Lower leg skin (tissue), 4 donors: ENCODE data around the gene SLC35F3. TPM values are rescaled to one million over a fixed set of nuclear protein-coding genes. Genes with fewer than 3 reads are reported as not detected.

ENCODE experiments used
- DNase-seq, 2 donors: peaks; one replicate each; pipeline ENCODE4 v3.0.0-alpha.2; 2019; ENCODE audit warnings: low spot score in 2 of 2
- H3K4me3 ChIP-seq: fragments of 200-600 bp; sonication (generic); 2 replicates; pipeline ENCODE4 v1.5.1; 2017; ENCODE audit warnings: mild to moderate bottlenecking, low read depth; ENCODE audit not compliant: poor library complexity, severe bottlenecking
- CTCF ChIP-seq, 3 donors: fragments of 450-650 bp; IDR thresholded peaks; one replicate each; pipeline ENCODE4 v1.5.1; 2016; ENCODE audit warnings: antibody characterized with exemption in 3 of 3, mild to moderate bottlenecking in 3 of 3, moderate library complexity in 2 of 3
- POLR2A ChIP-seq, 2 donors: fragments of 450-650 bp; IDR thresholded peaks; one replicate each; pipeline ENCODE4 v1.6.1; 2016 to 2017; ENCODE audit warnings: antibody characterized with exemption in 2 of 2, mild to moderate bottlenecking in 1 of 2, moderate library complexity in 1 of 2
- WGBS, 2 donors: methylation state at CpG; one replicate each; pipeline ENCODE4 v1.1.5; 2018; 5-methylcytosine and 5-hydroxymethylcytosine counted together
- intact Hi-C: fragments of 100-400 bp; cut with DNase I; formaldehyde crosslinking; loops from one replicate; pipeline ENCODE4 v1.15.0; 2023; ENCODE audit warnings: low total_unique reads
- total RNA-seq, 4 donors: library from RNA; depleted of rRNA; stranded (reverse); fragments of >200 nt; gene quantifications; one replicate each; pipeline ENCODE4 v1.1.0, GENCODE V29; 2016

The SLC35F3 gene
- total RNA-seq, 4 donors from 2014 or later, result 0.42 to 0.83 (median 0.64) TPM

- intact Hi-C loops, result no loop called here
- 38 to 40% methylated on average over 7 of the region's 7 CpGs for WGBS, 2 donors
- no peak overlapping the region for H3K4me3 ChIP-seq
- TF ChIP-seq CTCF (IDR thresholded peaks at IDR 0.05), result no peak
- TF ChIP-seq POLR2A (IDR thresholded peaks at IDR 0.05), result no peak
- DNase-seq, result no peak
Measured at GRCh38 chr1:234154320-234155251, 250.1 kb downstream of the SLC35F3 start.

DNA sequence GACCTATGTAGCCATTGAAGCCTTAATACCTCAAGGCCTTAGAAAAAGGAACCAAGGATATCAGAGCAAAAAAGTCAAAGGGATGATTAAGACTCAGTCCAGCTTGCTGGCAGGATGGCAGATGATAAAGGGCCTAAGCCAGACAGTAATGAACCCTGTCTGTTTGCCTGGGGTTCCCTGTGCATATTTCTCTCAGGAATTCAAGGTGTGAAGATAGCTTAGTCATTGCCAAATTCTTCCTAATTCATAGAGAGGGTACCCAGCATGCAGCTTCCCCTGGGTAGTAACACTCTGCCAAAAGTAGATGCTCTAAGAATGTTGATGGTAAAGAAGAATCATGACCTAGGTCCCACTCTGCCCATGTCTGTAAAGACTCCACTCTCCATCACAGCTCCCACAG lies 258.2 kb downstream of the SLC35F3 start:
- H3K4me3 ChIP-seq, result no peak overlapping the region
- no peak for DNase-seq
- intact Hi-C loops, result no loop called here
- TF ChIP-seq POLR2A (IDR thresholded peaks at IDR 0.05) (no peak), CTCF (IDR thresholded peaks at IDR 0.05) (no peak)

GRCh38 chr1:234163267-234163919 lies 258.9 kb downstream of the SLC35F3 start:
- WGBS, 2 donors, result 53% methylated on average over 6 of the region's 6 CpGs
- intact Hi-C loops, result no loop called here
- no peak for DNase-seq
- TF ChIP-seq CTCF (IDR thresholded peaks at IDR 0.05), result no peak
- H3K4me3 ChIP-seq, result no peak overlapping the region

DNA sequence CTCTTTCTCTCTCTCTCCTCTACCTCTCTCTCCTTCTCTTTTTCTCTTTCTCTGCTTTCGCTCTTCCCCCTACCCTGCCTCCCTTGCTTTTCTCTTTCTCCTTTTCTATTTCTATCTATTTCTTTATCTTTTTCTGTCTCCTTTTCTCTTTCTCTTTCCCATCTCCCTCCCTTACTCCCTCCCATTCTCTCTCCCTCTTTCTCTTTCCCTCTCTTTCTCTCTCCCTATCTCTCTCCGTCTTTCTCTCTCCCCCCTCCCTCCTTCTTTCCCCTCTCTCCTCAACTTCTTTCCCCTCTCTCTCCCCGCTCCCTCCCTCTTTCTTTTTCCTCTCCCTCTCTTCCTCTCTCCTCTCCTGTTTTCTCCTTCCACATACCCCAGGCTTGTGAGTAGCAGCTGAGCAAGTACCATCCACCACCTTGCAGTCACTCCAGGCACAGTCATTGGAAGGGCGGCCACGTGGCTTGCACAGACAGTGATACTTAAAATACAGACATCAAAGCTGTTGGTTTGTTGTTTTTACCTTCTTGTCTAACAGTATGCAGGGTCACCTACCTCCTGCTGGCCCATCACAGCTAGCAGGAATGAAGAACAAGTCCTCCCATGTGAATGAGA lies 259.7 kb downstream of the SLC35F3 start:
- no peak overlapping the region for H3K4me3 ChIP-seq
- no peak for TF ChIP-seq CTCF (IDR thresholded peaks at IDR 0.05)
- no peak for DNase-seq
- 53 to 59% methylated on average over 5 of the region's 5 CpGs for WGBS, 2 donors
- intact Hi-C loops, result no loop called here

GRCh38 chr1:234168061-234168724 lies 263.7 kb downstream of the SLC35F3 start:
- no peak for DNase-seq
- H3K4me3 ChIP-seq, result no peak overlapping the region
- 77 to 79% methylated on average over 7 of the region's 7 CpGs for WGBS, 2 donors
- no peak for TF ChIP-seq POLR2A (IDR thresholded peaks at IDR 0.05)
- TF ChIP-seq CTCF (IDR thresholded peaks at IDR 0.05), result no peak
- intact Hi-C loops, result no loop called here
